SK-MEL-5 (cell line): Measurements from ENCODE around the gene OR52B6. TPM values are rescaled to one million over a fixed set of nuclear protein-coding genes. Genes with fewer than 3 reads are reported as not detected.
A peak's percentile ranks its signal among the peaks of the same experiment; 100 is the strongest.

ENCODE experiments used
- DNase-seq: peaks from one replicate; pipeline ENCODE4 v3.0.0-alpha.2; 2016; ENCODE audit warnings: low read depth, low spot score
- in situ Hi-C: cut with HindIII; loops from 2 replicates; pipeline ENCODE4 v1.10.0; 2016; ENCODE audit warnings: low sequenced_read_pairs, high pct_unique_total_duplicates, low pct_unique_long_range_greater_than_20kb
- total RNA-seq: library from RNA; depleted of rRNA; stranded (reverse); fragments of >200 nt; shearing (Covaris generic); gene quantifications from 2 replicates; pipeline ENCODE4 v1.2.3, GENCODE V29; 2014; rRNA removed

OR52B6 gene
- total RNA-seq, 1 experiment from 2014 or later = not detected

DNA sequence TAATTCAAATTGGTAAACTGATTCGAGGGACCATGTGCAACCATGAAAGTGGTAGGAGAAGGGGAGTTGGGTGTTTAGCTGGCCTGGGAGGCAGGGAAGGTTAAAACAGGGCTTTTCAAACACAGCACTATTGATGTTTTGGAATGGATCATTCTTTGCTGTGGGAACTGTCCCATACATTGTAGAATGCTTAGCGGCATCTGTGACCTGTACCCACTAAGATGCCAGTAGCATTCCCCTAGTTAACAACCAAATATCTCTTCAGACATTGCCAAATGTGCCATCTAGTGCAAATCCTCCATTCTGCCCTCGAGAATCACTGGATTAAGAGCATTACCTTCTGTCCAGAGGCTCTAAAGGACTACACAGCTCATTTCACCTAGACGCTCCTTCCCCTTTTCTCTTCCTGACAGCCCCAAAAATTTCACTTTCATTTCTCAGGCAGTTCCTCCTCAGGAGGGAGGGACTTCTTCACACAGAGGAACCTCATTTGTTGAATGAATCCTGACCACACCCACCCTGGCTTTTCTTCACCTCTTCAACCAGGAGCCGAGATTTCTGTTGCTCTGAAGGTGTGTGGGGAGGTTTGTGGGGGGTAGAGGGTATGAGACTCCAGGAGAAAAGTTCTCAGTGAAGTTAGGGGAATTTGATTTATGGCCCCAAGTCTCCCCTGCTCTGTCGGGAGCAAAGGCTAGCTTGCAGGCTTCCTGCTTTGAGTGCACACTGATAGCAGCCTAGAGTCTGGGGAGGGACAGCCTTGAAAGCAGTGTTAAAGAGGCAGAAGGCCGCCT, 44.0 kb downstream of the OR52B6 start, which contains the start of gene TRIM34:
TSS of gene TRIM34 (plus strand) at position 513 of the 791 bp plus-strand sequence. CDS start 7,331 bp downstream, outside the sequence.
- DNase-seq = peak; percentile 75
- in situ Hi-C loops = no loop called here

DNA sequence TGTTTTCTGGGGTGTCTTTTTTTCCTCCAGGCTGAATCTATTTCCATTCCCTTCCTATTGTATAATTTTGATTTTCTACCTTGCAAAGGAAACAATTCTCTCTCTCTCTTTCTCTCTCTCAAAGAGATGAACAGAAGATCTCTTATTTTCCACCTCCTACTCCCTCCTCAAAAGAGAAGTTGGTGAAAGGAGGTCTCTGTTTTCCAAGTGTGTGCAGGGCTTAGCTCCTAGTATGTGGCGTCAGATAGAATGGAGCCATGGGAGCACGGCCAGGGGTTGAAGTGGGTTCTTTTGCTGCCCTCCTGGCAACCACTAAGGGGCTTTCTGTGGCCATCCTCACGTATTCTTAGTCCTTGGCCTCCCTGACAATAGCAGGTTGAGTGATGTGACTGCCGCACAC, 44.6 kb downstream of the OR52B6 start:
- in situ Hi-C loops = no loop called here
- DNase-seq = peak; percentile 67

DNA sequence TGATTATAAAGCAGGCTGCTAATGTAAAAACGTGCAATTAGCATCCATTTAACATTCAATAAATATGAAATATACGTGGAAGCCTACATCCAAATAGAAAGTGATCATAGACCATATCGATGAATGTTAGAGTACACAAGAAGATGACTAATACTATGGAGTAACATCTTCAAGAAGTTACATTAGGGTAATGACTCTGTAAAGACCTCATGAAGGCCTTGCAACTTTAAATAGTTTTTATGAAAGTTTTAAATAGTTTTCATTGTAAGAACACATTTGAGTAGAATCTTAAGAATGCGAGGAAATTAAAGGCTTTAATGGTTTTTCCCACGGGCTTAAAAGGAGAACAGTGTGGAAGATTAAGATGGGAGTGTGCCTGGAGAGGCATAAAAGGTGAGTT, 45.5 kb downstream of the OR52B6 start:
- DNase-seq = no peak
- in situ Hi-C loops = no loop called here

DNA sequence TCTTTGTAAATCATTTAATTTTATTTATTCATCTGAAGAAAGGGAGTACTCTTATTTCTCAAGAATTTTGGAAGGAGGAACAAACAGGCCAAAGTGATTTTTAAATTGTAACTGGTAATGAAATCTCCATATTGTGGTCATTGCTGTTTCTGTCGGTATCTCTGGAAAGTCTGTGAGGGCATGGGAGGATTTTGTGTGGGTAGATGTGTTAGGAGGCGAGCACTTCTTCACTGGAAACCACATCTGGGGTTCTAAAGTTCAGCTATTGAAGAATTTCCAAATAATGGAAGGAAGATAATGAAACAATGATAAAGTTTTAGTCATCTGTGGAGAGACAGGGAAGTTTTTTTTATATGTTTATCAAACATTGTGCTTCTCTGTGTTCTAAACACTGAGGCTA, 50.7 kb downstream of the OR52B6 start:
- in situ Hi-C loops = no loop called here
- DNase-seq = no peak

Other genes starting within 250 kb of the OR52B6 start
- gene OR51B5, start 237.4 kb upstream of the OR52B6 start, total RNA-seq = 15.1 and 15.8 TPM in 2 replicates
- not detected in 2 replicates for gene OR51B6, start 229.4 kb upstream of the OR52B6 start, total RNA-seq
- not detected in 2 replicates for gene OR51M1, start 197.1 kb upstream of the OR52B6 start, total RNA-seq
- not detected in 2 replicates for gene OR51Q1, start 158.8 kb upstream of the OR52B6 start, total RNA-seq
- 0.63 TPM in 1 of 2 replicates, not detected in the other for gene OR51I1, start 139.4 kb upstream of the OR52B6 start, total RNA-seq
- not detected in 2 replicates for gene OR51I2, start 131.6 kb upstream of the OR52B6 start, total RNA-seq
- not detected in 2 replicates for gene OR52D1, start 92.2 kb upstream of the OR52B6 start, total RNA-seq
- gene UBQLN3, start 70.9 kb upstream of the OR52B6 start, total RNA-seq = not detected in 2 replicates
- gene UBQLNL, start 64.2 kb upstream of the OR52B6 start, total RNA-seq = not detected in 2 replicates
- gene OR52H1, start 32.3 kb upstream of the OR52B6 start, total RNA-seq = not detected in 2 replicates
- 9.8 and 11.6 TPM in 2 replicates for gene TRIM6, start 15.8 kb downstream of the OR52B6 start, total RNA-seq
- 13.2 and 13.3 TPM in 2 replicates for gene TRIM34, start 44.1 kb downstream of the OR52B6 start, total RNA-seq
- gene TRIM5, start 104.2 kb downstream of the OR52B6 start, total RNA-seq = 18.6 and 21.1 TPM in 2 replicates
- gene TRIM22, start 108.9 kb downstream of the OR52B6 start, total RNA-seq = 3.9 TPM in 2 replicates
- gene OR56B1, start 155.6 kb downstream of the OR52B6 start, total RNA-seq = not detected in 2 replicates
- gene OR52N4, start 173.4 kb downstream of the OR52B6 start, total RNA-seq = not detected in 2 replicates
- gene OR52N5, start 202.5 kb downstream of the OR52B6 start, total RNA-seq = not detected in 2 replicates
- gene OR52N1, start 210.4 kb downstream of the OR52B6 start, total RNA-seq = not detected in 2 replicates
- gene OR52N2, start 228.0 kb downstream of the OR52B6 start, total RNA-seq = not detected in 2 replicates